Lung (tissue), 12 donors: ENCODE results near the gene SLC19A2. TPM values are rescaled to one million over a fixed set of nuclear protein-coding genes. Genes with fewer than 3 reads are reported as not detected.

Experiments used
- ATAC-seq: fragments of 200-7000 bp; cut with Tn5 transposase; one replicate; pipeline ENCODE4 v1.9.1; 2020; ENCODE audit warnings: moderate number of reproducible peaks; ENCODE audit not compliant: insufficient read depth, low FRiP score
- DNase-seq, 3 donors: peaks; one replicate each; pipeline ENCODE4 v3.0.0-alpha.2; 2013 to 2017
- H3K27ac ChIP-seq, 2 donors: one replicate each; pipeline ENCODE4 v1.5.1; 2013; ENCODE audit warnings: mild to moderate bottlenecking in 2 of 2, moderate library complexity in 2 of 2, control low read depth in 1 of 2, inconsistent platforms in 1 of 2, low read depth in 1 of 2, low read length in 1 of 2
- H3K27me3 ChIP-seq, 3 donors: one replicate each; pipeline ENCODE4 v1.5.1; 2013; ENCODE audit warnings: low read length in 2 of 3; ENCODE audit not compliant: control insufficient read depth in 3 of 3, insufficient read depth in 3 of 3
- H3K36me3 ChIP-seq, 4 donors: one replicate each; pipeline ENCODE4 v1.5.1; 2013; ENCODE audit warnings: low read length in 4 of 4, mild to moderate bottlenecking in 1 of 4, moderate library complexity in 1 of 4; ENCODE audit not compliant: control insufficient read depth in 4 of 4, insufficient read depth in 4 of 4
- H3K4me1 ChIP-seq, 5 donors: one replicate each; pipeline ENCODE4 v1.5.1; 2013; ENCODE audit warnings: low read length in 5 of 5, mild to moderate bottlenecking in 2 of 5, moderate library complexity in 1 of 5; ENCODE audit not compliant: control insufficient read depth in 5 of 5, insufficient read depth in 5 of 5
- H3K4me3 ChIP-seq: one replicate; pipeline ENCODE4 v1.5.1; 2013; ENCODE audit warnings: mild to moderate bottlenecking, control low read depth, moderate library complexity
- H3K9ac ChIP-seq, 2 donors: one replicate each; pipeline ENCODE4 v1.5.1; 2013; ENCODE audit warnings: low read length in 2 of 2, control low read depth in 1 of 2; ENCODE audit not compliant: insufficient read depth in 1 of 2
- H3K9me3 ChIP-seq, 4 donors: one replicate each; pipeline ENCODE4 v1.5.1; 2013; ENCODE audit warnings: low read length in 3 of 4, mild to moderate bottlenecking in 1 of 4, moderate library complexity in 1 of 4; ENCODE audit not compliant: control insufficient read depth in 4 of 4, insufficient read depth in 3 of 4
- CTCF ChIP-seq: IDR thresholded peaks from 2 replicates; pipeline ENCODE4 v1.5.1; 2012; ENCODE audit warnings: mild to moderate bottlenecking; ENCODE audit errors: control extremely low read depth, extremely low read depth
- WGBS, 2 donors: extraction: QIAGEN DNeasy Blood & Tissue Kit; methylation state at CpG; one replicate each; pipeline ENCODE4 v1.1.7; 2013; 5-methylcytosine and 5-hydroxymethylcytosine counted together
- polyA plus RNA-seq, 2 donors: library from polyadenylated mRNA; stranded (reverse); fragments of 200-250 nt; gene quantifications; one replicate each; pipeline ENCODE4 v1.2.1, GENCODE V29; 2013
- total RNA-seq, 2 donors: library from RNA; depleted of rRNA in 1 of 2; stranded (reverse); fragments of >200 nt in 1 of 2; gene quantifications; one replicate each; pipeline ENCODE4 v1.2.1, GENCODE V29; 2014 to 2021
- donor health status: control.
- donor health status: control.
- donor health status: Bipolar disorder and iron deficiency.
- donor health status: healthy.
- donor health status: DM: yes; HTN: yes; CAD: no.

Gene SLC19A2
- total and polyA plus RNA-seq, 4 donors: 15.6 to 23.1 (median 17.4) TPM

GRCh38 chr1:169510060-169510459 lies 24.3 kb upstream of the SLC19A2 start:
- 75 to 85% methylated on average over 4 of the region's 4 CpGs for WGBS, 2 donors
- H3K27ac ChIP-seq: peak overlapping the region in 1 of 2 donors; percentile 9

GRCh38 chr1:169509354-169509753 lies 23.6 kb upstream of the SLC19A2 start:
- TF ChIP-seq CTCF: no peak
- Histone ChIP-seq H3K4me3 (no peak overlapping the region), H3K4me1 (peaks cover 0 to 18% (median 1%) of the 10 kb centered on the region in 5 donors), H3K9ac (no peak overlapping the region), H3K27me3 (no peaks in the 10 kb centered on the region), H3K27ac (no peak overlapping the region), H3K9me3 (no peaks in the 10 kb centered on the region), H3K36me3 (no peaks in the 10 kb centered on the region)
- WGBS, 2 donors: 89% methylated on average over 1 of the region's 1 CpG
- peak; percentile 27 for ATAC-seq
- no peak for DNase-seq

More at GRCh38 chr1:169510060-169510459, 24.3 kb upstream of the SLC19A2 start:
- TF ChIP-seq CTCF: no peak
- H3K36me3 ChIP-seq: no peaks in the 10 kb centered on the region
- no peak overlapping the region for H3K9ac ChIP-seq
- H3K4me3 ChIP-seq: no peak overlapping the region
- no peak for ATAC-seq
- DNase-seq: no peak
- H3K9me3 ChIP-seq: no peaks in the 10 kb centered on the region
- no peaks in the 10 kb centered on the region for H3K27me3 ChIP-seq
- H3K4me1 ChIP-seq: peaks cover 0 to 18% (median 1%) of the 10 kb centered on the region in 5 donors

DNA sequence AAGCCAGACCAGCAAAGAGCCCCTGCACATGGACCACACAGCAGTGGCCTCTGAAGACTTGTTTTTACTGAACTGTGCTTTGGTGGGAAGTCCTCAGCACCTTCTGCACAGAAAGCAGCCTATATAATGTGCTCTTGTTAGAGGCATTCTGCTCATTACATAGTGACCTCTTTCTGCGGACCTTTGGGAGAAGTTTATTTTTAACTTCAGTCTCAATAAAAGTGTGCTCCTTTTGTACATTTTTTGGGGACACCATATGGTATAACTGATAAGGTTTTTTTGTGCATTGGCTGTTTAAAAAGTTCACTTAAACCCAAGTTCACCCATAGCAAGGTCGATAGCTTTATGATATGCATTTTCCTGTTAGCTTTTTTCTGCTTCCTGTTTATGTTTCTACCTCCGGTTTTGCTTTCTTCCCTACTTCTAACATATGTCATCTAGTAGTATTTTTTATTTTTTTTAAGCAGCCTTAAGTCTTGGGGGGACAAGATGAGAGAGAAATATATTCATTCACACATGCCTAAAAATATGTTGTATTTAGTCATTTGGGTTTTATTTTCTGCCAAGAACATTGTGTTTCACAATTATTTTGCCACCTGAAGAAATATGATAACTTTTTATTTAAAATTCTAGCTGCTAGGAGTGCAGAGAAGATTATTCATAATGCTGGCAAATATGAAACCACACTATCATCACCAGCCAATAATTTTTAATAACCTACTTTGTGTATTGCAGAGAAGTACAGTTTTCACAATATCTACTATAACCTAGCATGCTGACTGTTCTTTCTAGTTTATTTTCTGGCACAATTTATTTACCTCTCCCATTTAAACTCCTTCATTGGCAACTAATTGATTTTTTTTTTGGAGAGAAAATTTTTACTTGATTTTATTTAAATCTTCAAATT lies 22.9 kb upstream of the SLC19A2 start:
- no peak for TF ChIP-seq CTCF
- peaks cover 0 to 18% (median 1%) of the 10 kb centered on the region in 5 donors for H3K4me1 ChIP-seq
- no peaks in the 10 kb centered on the region for H3K27me3 ChIP-seq
- no peaks in the 10 kb centered on the region for H3K36me3 ChIP-seq
- WGBS, 2 donors: 7 to 14% methylated on average over 3 of the region's 3 CpGs
- no peak overlapping the region for H3K9ac ChIP-seq
- no peak for DNase-seq
- H3K4me3 ChIP-seq: no peak overlapping the region
- ATAC-seq: no peak
- no peak overlapping the region for H3K27ac ChIP-seq
- no peaks in the 10 kb centered on the region for H3K9me3 ChIP-seq
